GM19240 (cell line): ENCODE results near the gene OSBP2.

Experiments used
- DNase-seq: peaks from one replicate; pipeline ENCODE4 v3.0.0; 2011; ENCODE audit warnings: low spot score; ENCODE audit not compliant: insufficient read length

Gene OSBP2

DNA sequence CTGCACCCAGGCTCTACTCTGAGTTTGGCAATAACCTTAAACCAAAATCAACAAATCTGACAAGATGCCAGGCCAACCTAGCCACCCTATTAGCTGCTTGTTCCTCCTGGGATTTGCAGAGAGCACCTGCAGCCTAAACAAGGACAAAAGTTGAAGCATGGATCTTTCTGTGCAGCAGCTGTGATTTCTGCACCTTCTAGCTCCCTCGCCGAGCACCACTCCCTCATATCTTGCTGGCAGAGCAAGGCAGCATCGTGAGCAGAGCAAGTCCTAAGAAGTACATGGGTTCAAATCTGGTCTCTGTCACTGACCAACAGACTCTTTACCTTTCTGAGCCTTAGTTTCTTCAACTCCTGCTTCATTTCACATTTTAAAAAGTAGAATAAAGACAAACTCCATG lies 235.6 kb downstream of the OSBP2 start:
- DNase-seq, result no peak

DNA sequence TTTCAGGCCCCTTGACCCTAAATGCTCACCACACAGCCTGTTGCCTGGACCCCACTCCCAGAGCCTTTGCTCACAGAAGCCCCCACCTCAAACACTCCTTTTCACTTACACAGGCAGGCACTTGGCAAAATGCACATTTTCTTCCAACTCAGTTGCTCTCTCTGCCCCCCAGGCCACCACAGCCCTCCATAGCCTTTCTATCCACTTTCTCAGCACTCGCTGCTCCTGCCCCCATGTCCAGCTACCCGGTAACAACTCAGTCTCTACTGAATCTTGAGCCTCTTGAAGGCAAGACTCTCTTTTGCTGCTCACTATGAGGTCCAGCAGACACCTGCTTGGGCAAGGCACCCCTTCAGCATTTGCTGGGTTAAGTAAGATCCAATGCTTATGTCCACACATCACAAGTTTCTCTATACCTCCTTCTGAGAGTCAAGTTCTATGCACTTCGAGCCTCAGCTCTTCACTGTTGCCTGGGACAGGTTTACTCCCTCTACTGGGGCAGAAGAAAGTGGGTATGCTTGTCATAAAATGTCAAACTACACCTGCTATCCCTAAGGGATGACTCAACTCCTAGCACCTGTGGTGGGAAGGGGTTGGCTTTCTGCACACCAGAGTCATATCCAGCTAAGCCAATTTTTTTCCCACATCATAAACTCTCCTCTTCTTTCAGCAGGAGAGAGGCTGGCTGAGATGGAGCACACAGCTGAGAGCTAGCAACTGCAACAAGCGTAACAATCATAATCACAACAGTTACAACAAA lies 237.0 kb downstream of the OSBP2 start:
- DNase-seq, result no peak

DNA sequence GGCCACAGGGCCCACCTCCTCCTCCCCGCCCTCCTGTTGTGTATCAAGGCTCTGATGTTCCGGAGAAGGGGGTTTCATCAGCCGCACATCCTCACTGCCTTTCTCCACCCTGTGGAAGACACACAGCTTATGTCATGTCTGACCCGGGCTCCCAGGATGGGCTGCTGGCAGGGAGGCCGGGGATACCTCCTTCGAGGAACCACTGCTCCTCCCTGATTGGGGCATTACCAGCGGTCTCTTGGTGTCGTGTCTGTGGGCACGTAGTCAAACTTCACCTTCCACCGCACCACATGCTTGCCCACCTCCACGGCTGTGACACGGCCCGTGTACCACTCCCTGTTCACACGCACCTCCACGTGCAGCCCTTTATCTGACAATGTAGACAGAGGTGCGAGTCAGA lies 238.0 kb downstream of the OSBP2 start:
- no peak for DNase-seq

DNA sequence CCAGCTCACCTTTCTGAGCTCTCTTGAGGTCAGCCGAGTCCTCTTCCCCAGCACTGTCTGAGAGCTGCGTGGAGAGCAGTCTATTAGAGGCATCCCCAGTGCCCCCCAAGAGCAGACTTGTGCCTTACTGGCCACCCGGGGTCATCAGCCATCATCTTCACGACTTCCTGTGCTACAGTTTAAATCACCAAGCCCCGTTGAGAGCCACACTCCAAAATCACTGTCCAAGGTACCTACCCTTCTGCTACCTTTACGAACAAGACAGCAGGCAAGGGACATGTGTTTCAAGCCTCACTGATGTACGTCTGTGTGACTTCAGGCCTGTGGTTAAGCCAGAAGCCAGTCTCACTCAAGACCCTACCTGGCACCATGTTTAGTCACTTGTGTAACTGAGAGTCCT lies 238.8 kb downstream of the OSBP2 start:
- no peak for DNase-seq

DNA sequence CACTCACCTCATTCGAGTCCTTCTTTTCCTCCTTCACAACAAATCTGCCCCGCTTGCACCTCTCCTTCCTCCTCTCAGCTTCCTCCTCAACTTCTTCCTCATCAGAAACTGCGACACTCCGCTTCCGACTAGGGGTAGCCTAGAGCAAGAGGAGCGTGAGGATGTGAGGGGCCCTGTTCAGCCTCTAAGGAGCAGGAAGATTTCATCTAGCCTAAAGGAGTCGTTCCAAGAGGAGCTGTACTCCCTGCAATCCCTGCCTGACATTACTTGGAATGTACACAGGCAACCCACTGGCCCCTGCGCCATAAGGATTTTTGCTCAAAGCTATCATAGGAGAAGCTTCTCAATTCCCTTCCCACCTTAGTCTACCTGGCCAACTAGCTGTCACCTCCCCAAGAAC lies 239.4 kb downstream of the OSBP2 start:
- DNase-seq, result no peak

DNA sequence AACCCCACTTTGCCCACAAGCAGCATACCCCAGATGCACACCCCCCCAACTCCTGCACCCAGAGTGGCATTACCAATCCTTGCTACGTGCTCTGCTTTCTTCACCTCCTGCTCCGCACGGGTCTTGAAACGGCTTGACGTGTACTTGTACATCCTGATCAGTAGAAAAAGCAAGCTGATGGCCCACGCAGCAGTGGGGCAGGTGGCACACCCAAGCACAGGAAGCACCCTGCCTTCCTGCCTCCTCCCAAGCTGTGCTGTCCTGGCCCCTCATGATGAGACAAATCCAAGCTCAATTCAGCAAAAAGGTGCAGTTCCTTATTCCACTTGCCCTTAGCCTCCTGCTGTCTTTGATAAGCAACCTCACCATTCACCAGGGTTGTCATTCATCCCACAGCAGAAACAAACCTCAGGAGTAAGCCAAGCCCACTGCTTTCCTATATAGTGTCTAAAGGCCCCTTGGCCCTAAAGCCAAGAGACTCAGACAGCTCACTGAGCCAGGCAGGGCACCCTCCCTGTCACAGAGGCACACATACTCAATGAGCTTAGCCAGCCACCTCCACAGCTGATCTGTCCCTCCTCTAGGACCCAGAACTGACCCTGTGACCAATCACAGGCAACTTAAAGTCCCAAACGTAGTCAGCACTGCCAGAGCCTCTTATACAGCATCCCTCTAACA lies 246.2 kb downstream of the OSBP2 start:
- DNase-seq, result no peak

DNA sequence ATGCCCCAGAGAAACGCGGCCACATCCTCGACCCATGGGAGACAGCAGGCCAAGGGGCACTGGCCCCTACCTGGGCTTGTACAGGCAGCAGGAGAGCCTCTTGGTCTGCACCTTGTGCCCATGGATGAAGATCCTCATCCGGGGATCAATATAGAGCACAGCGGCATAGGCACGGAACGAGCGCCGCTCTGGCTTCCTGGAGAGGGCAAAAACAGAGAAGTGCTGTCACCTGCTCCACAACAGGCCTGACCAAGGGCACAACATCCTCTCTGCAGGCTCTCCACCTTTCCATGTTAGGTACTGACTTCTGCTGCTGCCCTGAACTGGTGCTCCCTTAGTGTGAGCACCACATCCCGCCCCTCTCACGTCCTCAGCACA lies 246.7 kb downstream of the OSBP2 start:
- no peak for DNase-seq

DNA sequence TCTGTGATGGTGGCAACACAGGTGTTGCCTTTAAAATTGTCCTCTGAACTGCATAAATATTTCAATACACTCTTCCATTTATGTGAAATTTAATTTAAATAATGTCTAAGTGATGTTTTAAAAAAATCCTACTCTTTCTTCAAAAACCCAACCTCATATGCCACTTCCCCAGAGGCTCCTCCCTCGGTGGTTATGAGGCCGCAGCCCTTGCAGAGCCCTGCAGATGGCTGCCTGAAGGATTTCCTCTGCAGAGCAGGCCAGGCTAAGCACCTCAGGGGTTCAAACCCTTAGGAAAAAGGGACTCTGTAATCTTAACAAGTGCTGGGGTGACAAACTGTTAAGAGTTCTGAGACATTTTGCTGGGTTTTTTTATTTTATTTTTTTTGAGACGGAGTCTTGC lies 248.7 kb downstream of the OSBP2 start:
- DNase-seq, result no peak

DNA sequence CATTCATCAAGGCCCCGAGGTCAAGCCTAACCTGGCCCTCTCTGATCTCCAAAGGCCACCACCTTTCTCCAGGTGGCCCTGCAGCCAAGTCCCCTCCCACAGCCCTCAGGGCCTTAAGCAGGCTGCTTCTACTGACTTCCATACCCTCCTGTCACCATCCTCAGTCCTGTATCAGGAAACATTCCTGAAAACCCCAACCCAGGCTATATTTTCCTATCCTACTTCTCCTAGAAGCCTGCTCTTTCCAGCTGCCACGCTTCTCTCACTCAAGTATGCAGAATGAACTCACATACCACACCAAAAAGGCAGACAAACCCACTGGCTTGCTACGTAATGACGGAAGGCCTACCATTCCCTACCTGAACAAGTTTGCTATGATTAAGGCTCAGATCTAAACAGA lies 250.3 kb downstream of the OSBP2 start:
- DNase-seq, result no peak

DNA sequence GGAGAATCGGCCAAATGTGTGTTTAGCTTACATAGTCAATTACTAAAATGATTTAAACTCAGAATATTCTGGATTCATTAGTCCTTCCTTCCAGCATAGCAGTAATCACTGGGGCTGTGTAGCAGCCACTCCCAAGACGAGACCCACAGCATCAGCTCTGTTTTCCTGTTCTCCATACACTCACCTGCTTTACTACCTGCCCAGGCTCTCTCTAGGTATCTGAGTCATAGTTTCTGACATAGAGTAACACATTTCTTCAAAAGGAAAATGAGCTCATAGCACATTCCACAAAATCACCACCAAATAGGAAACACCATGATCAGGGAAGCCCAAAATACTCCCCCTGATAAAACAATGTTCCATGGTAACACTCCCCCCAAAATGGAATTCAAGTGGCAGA lies 251.0 kb downstream of the OSBP2 start:
- no peak for DNase-seq

DNA sequence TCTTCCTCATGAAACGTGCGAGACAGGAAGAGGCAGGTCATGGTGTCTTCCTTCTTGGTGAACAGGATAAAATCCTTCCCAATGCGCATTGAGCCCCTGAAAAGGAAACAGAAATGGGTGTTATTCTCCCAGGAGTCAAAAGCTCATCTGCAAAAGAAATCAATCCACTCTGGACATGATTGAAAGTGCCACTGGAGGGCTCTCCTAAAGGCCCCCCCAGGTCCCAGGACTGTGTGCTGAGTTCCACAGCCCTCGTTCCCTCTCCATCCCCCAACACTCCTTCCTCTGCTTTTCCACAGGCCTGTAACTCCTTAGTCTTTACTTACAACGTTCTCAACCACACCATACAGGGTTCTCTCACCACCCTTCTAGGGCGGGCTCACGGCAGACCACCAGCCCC lies 251.7 kb downstream of the OSBP2 start:
- no peak for DNase-seq

DNA sequence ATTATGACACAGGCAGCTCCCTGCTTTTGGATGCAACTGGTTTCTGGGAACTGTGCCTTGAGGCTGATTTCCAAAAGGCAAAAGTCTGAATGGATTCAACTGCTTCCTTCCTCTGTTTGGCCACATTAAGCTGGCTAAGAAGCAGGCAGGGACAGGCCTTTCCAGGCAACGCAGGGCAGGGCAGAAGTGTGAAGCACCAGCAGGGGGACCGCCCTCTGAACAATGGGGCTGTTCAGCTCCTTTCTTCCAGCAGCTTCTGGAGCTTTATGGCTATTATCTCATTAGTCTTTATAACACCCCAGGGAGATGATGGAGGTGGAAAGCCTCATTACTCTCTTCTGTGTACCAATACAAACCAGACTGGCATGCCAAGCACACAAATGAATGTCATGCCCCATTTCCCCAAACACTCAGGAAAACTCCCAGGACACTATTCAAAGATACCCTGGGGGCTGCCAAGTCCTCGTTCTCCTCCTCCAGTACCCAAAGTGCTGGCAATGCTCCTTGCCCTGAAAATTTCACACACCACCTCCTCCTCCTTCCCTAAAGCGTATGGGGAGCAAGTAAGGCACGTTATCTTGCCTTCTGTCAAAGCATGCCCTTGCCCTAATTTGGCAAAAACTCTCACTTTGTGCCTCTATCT lies 252.6 kb downstream of the OSBP2 start:
- no peak for DNase-seq

DNA sequence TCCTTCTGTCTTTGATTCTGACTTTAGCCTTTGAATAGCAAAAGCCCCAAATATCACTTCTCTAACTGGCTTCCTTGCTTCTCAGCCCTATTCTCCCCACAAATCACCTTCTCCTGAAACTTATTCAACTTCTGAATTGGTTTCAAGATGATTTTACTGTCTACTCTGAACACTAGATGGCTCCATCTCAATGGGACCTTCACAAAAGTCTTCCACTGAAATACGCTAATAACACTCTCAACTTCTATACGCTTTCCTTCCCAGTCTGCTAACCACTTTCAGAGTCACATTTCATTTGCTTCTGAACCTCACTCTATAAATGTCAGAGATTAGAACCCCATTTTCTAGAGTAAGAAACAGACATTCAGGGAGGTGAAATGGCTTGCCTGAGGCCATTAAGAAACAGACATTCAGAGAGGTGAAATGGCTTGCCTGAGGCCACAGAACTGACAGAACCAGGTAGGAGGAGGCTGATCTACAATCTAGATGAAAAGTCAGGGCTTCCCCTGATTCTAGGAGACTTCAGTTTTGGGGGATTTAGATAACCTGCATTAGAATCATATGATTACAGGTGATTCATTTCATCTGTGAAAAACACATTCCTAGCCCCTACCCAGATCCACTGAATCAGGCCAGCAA lies 253.3 kb downstream of the OSBP2 start:
- no peak for DNase-seq

DNA sequence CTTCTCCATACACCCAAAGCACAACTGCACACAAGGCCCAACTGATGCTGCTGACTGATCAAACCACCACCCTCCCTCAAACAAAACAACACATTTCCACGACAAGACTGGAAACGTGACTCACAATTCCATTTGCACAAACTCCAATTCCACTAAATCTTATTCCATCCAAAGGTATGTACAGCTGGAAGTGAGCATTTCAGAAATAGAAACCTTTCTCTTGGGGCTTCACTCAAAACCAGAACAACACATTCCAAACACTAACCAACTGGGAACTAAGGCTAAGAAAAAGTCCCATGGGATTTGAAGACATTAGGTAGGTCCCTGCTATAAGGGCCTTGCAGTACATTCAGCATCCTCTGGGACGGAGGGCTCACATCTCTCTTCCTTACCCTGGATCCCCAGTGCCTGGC lies 254.3 kb downstream of the OSBP2 start:
- no peak for DNase-seq

DNA sequence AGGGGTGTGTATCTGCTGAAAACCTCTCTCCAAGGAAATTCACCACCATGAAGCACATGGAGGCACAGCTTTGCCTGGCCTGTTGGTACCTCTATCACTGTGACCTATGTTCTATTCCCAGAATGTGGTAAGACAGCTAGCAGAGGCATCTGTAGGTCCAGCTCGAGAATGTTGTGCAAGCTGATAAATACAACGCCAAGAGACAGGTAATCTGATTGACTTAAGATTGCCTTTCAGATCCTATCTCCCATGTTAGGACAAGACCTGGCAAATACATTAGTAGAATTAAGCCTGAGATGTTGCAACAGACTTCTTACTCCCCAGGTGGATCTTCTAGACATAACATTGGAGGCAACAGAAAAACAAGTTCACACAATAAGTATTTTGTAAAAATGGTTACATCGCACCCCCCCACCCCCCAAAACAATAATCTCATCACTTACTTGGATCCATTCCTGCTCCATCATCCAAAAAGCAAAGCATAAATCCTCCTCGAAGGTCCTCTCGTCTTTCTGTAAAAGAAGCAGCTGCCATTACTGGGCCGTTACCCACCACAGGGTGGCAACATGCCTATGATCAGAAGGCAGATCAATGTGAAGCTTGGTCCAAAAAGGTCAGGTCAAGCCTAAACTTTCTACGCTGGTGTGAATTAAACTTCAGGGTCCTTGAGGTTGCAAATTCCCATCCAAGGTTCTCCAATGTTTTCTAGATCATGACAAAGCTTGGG lies 255.4 kb downstream of the OSBP2 start:
- DNase-seq, result no peak

DNA sequence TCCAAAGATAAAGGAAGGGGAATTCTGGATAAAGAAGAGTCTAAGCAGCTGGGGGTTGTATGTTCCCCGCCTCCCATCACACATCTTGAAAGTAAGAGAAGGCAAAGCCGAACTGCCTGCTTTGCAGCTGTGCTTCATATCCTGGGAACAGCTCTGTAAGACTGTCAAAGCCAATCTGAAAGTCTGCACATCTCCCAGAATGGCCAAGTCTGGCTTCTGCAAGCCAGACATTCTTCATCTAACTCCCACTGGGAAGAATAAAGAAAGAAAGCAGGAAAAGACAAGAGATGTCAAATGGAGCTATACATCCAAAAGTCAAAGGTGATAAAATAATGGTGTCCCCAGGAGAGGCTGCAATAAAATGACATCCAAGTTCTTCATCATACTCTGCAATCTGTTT lies 258.5 kb downstream of the OSBP2 start:
- no peak for DNase-seq

DNA sequence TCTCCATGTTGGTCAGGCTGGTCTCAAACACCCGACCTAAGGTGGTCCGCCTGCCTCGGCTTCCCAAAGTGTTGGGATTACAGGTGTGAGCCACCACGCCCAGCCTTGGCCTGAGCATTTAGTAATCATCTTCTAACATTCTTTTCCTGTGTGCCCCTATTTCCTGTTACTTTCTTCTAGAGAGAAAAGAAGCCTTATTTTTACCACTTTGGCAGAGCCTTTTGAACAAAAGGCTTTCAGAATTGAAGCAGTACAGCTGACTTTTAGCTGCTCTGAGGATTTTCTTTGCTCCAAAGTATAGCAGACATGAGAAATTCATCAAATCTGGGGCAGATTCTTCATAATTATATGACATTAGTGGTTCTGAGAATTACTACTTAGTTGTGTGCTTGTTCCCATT lies 260.5 kb downstream of the OSBP2 start:
- DNase-seq, result no peak
